Esophagus squamous epithelium (tissue), 4 donors: ENCODE results near the gene CHRNB1.

ENCODE experiments used
- POLR2A ChIP-seq, 4 donors: fragments of 450-650 bp; IDR thresholded peaks; one replicate each; pipeline ENCODE4 v1.6.1; 2017; ENCODE audit warnings: antibody characterized with exemption in 4 of 4, mild to moderate bottlenecking in 4 of 4, moderate library complexity in 3 of 4
- TF ChIP-seq, protein P1 (sequence below), 6 experiments: fragments of 450-650 bp in 4 of 6; fragments of 200-600 bp in 2 of 6; sonication (generic) in 2 of 6; IDR thresholded peaks; one replicate each; pipeline ENCODE4 v1.5.1; 2016 to 2019; ENCODE audit warnings: antibody characterized with exemption in 6 of 6, mild to moderate bottlenecking in 4 of 6, moderate library complexity in 4 of 6

GRCh38 chr17:7398612-7399011, 46.2 kb upstream of the CHRNB1 start:
- TF ChIP-seq POLR2A (IDR thresholded peaks at IDR 0.05), result no peak
- TF ChIP-seq, protein P1, sequence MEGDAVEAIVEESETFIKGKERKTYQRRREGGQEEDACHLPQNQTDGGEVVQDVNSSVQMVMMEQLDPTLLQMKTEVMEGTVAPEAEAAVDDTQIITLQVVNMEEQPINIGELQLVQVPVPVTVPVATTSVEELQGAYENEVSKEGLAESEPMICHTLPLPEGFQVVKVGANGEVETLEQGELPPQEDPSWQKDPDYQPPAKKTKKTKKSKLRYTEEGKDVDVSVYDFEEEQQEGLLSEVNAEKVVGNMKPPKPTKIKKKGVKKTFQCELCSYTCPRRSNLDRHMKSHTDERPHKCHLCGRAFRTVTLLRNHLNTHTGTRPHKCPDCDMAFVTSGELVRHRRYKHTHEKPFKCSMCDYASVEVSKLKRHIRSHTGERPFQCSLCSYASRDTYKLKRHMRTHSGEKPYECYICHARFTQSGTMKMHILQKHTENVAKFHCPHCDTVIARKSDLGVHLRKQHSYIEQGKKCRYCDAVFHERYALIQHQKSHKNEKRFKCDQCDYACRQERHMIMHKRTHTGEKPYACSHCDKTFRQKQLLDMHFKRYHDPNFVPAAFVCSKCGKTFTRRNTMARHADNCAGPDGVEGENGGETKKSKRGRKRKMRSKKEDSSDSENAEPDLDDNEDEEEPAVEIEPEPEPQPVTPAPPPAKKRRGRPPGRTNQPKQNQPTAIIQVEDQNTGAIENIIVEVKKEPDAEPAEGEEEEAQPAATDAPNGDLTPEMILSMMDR (IDR thresholded peaks at IDR 0.05), result no peak
